Thyroid gland (tissue), 4 donors: ENCODE data around the gene TMEM271. TPM values are rescaled to one million over a fixed set of nuclear protein-coding genes. Genes with fewer than 3 reads are reported as not detected.

Experiments used
- DNase-seq, 2 donors: peaks; one replicate each; pipeline ENCODE4 v3.0.0-alpha.2; 2019
- H3K27ac ChIP-seq, 3 donors: fragments of 200-600 bp; sonication (generic); 1 replicate in 2 of 3; 2 replicates in 1 of 3; pipeline ENCODE4 v1.5.1; 2016 to 2019; ENCODE audit warnings: mild to moderate bottlenecking in 1 of 3, moderate library complexity in 1 of 3
- H3K27me3 ChIP-seq: fragments of 200-600 bp; sonication (generic); one replicate; pipeline ENCODE4 v1.5.1; 2019
- H3K36me3 ChIP-seq, 2 donors: fragments of 200-600 bp; sonication (generic); one replicate each; pipeline ENCODE4 v1.5.1; 2016 to 2019
- H3K4me1 ChIP-seq, 2 donors: fragments of 200-600 bp; sonication (generic); one replicate each; pipeline ENCODE4 v1.5.1; 2017 to 2019
- H3K4me3 ChIP-seq, 3 donors: fragments of 200-600 bp; sonication (generic); replicated peaks in 1 of 3; 1 replicate in 2 of 3; 2 replicates in 1 of 3; pipeline ENCODE4 v1.5.1; 2016; ENCODE audit warnings: mild to moderate bottlenecking in 1 of 3
- H3K9me3 ChIP-seq: fragments of 200-600 bp; sonication (generic); one replicate; pipeline ENCODE4 v1.5.1; 2017
- CTCF ChIP-seq, 6 experiments: fragments of 200-600 bp in 3 of 6; fragments of 450-650 bp in 3 of 6; sonication (generic) in 3 of 6; IDR thresholded peaks; one replicate each; pipeline ENCODE4 v1.5.1; 2016 to 2019; ENCODE audit warnings: antibody characterized with exemption in 6 of 6, mild to moderate bottlenecking in 2 of 6, inconsistent platforms in 1 of 6, moderate library complexity in 1 of 6
- POLR2A ChIP-seq, 2 donors: fragments of 450-650 bp; IDR thresholded peaks; one replicate each; pipeline ENCODE4 v1.6.1; 2017; ENCODE audit warnings: antibody characterized with exemption in 2 of 2, mild to moderate bottlenecking in 2 of 2, moderate library complexity in 1 of 2
- WGBS, 2 donors: methylation state at CpG; one replicate each; pipeline ENCODE4 v1.1.5; 2017; 5-methylcytosine and 5-hydroxymethylcytosine counted together
- intact Hi-C: fragments of 100-400 bp; cut with DNase I; formaldehyde crosslinking; loops from one replicate; pipeline ENCODE4 v1.15.1; 2023
- total RNA-seq, 4 donors: library from RNA; depleted of rRNA; stranded (reverse); fragments of >200 nt; gene quantifications; one replicate each; pipeline ENCODE4 v1.2.3, GENCODE V29; 2016

TMEM271 gene
- total RNA-seq, 4 donors from 2014 or later: not detected

- DNase-seq: no peak
- H3K36me3 ChIP-seq: peaks cover 0 to 20% of the 10 kb centered on the region in 2 donors
Measured at GRCh38 chr4:538542-539142, 37.5 kb downstream of the TMEM271 start.

GRCh38 chr4:537436-538264 lies 38.4 kb downstream of the TMEM271 start:
- H3K36me3 ChIP-seq: peaks cover 0 to 27% of the 10 kb centered on the region in 2 donors
- H3K4me3 ChIP-seq: no peak overlapping the region
- H3K27me3 ChIP-seq: no peaks in the 10 kb centered on the region
- no peaks in the 10 kb centered on the region for H3K9me3 ChIP-seq
- no peak for DNase-seq
- no peaks in the 10 kb centered on the region for H3K4me1 ChIP-seq
- TF ChIP-seq CTCF (IDR thresholded peaks at IDR 0.05) (no peak), POLR2A (IDR thresholded peaks at IDR 0.05) (no peak)
- 90 to 96% methylated on average over 13 to 15 of the region's 21 CpGs for WGBS, 2 donors
- intact Hi-C loops: no loop called here
- no peak overlapping the region for H3K27ac ChIP-seq

More at GRCh38 chr4:538542-539142, 37.5 kb downstream of the TMEM271 start:
- 95 to 96% methylated on average over 8 of the region's 8 CpGs for WGBS, 2 donors
- Histone ChIP-seq H3K27ac (no peak overlapping the region), H3K9me3 (no peaks in the 10 kb centered on the region), H3K27me3 (no peaks in the 10 kb centered on the region), H3K4me3 (no peak overlapping the region), H3K4me1 (no peaks in the 10 kb centered on the region)
- TF ChIP-seq CTCF (IDR thresholded peaks at IDR 0.05): no peak
- no peak for TF ChIP-seq POLR2A (IDR thresholded peaks at IDR 0.05)
- intact Hi-C loops: no loop called here

GRCh38 chr4:536351-536972 lies 39.6 kb downstream of the TMEM271 start:
- H3K27me3 ChIP-seq: no peaks in the 10 kb centered on the region
- H3K27ac ChIP-seq: no peak overlapping the region
- WGBS, 2 donors: 94 to 97% methylated on average over 25 to 34 of the region's 36 CpGs
- TF ChIP-seq CTCF (IDR thresholded peaks at IDR 0.05): no peak
- TF ChIP-seq POLR2A (IDR thresholded peaks at IDR 0.05): no peak
- no peaks in the 10 kb centered on the region for H3K9me3 ChIP-seq
- H3K36me3 ChIP-seq: peaks cover 5 to 29% of the 10 kb centered on the region in 2 donors
- intact Hi-C loops: no loop called here
- no peak for DNase-seq
- H3K4me1 ChIP-seq: no peaks in the 10 kb centered on the region
- no peak overlapping the region for H3K4me3 ChIP-seq

GRCh38 chr4:535924-536281 lies 40.2 kb downstream of the TMEM271 start:
- H3K4me3 ChIP-seq: no peak overlapping the region
- WGBS, 2 donors: 96 to 100% methylated on average over 2 to 23 of the region's 23 CpGs
- H3K27me3 ChIP-seq: no peaks in the 10 kb centered on the region
- H3K36me3 ChIP-seq: peaks cover 11 to 35% of the 10 kb centered on the region in 2 donors
- intact Hi-C loops: no loop called here
- DNase-seq: no peak
- no peak for TF ChIP-seq POLR2A (IDR thresholded peaks at IDR 0.05)
- TF ChIP-seq CTCF (IDR thresholded peaks at IDR 0.05): no peak
- no peak overlapping the region for H3K27ac ChIP-seq
- no peaks in the 10 kb centered on the region for H3K4me1 ChIP-seq
- H3K9me3 ChIP-seq: no peaks in the 10 kb centered on the region
